Ovary (tissue), 3 donors: ENCODE measurements around the gene RELL1.

Experiments used
- POLR2A ChIP-seq: fragments of 450-650 bp; IDR thresholded peaks from one replicate; pipeline ENCODE4 v1.6.1; 2017; ENCODE audit warnings: antibody characterized with exemption, mild to moderate bottlenecking, moderate library complexity
- TF ChIP-seq, protein P1 (sequence below), 3 donors: fragments of 450-650 bp in 2 of 3; fragments of 200-600 bp in 1 of 3; IDR thresholded peaks; one replicate each; pipeline versions ENCODE4 v1.5.1 to v1.8.0; 2016 to 2022; ENCODE audit warnings: antibody characterized with exemption in 3 of 3, mild to moderate bottlenecking in 1 of 3
- donor health status: DM: no; HTN: no; CAD: no.

DNA sequence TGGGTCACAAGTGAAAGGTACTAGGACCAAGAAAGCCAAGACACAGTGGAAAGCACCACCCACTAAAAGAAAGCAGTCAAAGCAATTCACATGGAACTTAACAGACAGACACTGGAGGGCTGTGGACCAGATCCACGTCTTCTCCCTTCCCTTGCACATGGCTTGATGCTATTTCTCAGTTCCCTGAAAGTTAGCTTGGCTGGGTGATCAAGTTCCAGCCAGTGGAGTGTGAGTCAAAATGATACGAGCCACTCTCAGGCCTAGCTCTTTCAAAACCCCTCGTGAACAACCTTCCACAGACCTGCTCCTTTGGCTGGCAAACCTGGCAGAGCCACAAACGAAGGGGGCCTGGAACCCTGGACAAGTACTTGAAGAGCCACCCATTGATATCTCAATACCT lies 52.0 kb downstream of the RELL1 start:
- no peak for TF ChIP-seq POLR2A
- TF ChIP-seq, protein P1, sequence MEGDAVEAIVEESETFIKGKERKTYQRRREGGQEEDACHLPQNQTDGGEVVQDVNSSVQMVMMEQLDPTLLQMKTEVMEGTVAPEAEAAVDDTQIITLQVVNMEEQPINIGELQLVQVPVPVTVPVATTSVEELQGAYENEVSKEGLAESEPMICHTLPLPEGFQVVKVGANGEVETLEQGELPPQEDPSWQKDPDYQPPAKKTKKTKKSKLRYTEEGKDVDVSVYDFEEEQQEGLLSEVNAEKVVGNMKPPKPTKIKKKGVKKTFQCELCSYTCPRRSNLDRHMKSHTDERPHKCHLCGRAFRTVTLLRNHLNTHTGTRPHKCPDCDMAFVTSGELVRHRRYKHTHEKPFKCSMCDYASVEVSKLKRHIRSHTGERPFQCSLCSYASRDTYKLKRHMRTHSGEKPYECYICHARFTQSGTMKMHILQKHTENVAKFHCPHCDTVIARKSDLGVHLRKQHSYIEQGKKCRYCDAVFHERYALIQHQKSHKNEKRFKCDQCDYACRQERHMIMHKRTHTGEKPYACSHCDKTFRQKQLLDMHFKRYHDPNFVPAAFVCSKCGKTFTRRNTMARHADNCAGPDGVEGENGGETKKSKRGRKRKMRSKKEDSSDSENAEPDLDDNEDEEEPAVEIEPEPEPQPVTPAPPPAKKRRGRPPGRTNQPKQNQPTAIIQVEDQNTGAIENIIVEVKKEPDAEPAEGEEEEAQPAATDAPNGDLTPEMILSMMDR (IDR thresholded peaks at IDR 0.05), result no peak
